Caco-2 (cell line): ENCODE results near the gene FGF3. TPM values are rescaled to one million over a fixed set of nuclear protein-coding genes. Genes with fewer than 3 reads are reported as not detected.

Experiments
- BruUV-seq: library from RNA; stranded (reverse); fragments of 400-500 nt; replicated peaks from 2 replicates; lab custom pipeline; 2021; lab: Mats Ljungman, UMichigan
- CTCF ChIA-PET: fragments of 300-600 bp; sonication (Branson Sonifier 250); formaldehyde crosslinking; loops from one replicate; lab custom pipeline; 2022; ENCODE audit warnings: antibody characterized with exemption; lab: Charles Lee
- POLR2A ChIA-PET: fragments of 300-600 bp; sonication (Branson Sonifier 250); formaldehyde crosslinking; loops from one replicate; lab custom pipeline; 2022; ENCODE audit warnings: antibody characterized with exemption; lab: Charles Lee
- DNase-seq, 2 experiments: peaks; one replicate each; pipeline versions ENCODE4 v3.0.0 to v3.0.0-alpha.2; 2020 to 2022
- H3K27me3 ChIP-seq: replicated peaks from 2 replicates; pipeline ENCODE4 v1.6.0; 2011; ENCODE audit warnings: low read length; ENCODE audit not compliant: control insufficient read depth, insufficient read depth
- H3K36me3 ChIP-seq: 2 replicates; pipeline ENCODE4 v1.5.1; 2011; ENCODE audit warnings: low read length; ENCODE audit not compliant: control insufficient read depth, insufficient read depth
- H3K4me1 ChIP-seq: fragments of 250-450 bp; sonication (Bioruptor Pico); 2 replicates; pipeline ENCODE4 v1.5.1; 2020; ENCODE audit warnings: mild to moderate bottlenecking
- H3K4me3 ChIP-seq: 2 replicates; pipeline ENCODE4 v1.5.1; 2011; ENCODE audit warnings: low read depth, mild to moderate bottlenecking, control low read depth, low read length
- H3K9me3 ChIP-seq: fragments of 250-450 bp; sonication (Bioruptor Pico); 2 replicates; pipeline ENCODE4 v1.5.1; 2020; ENCODE audit warnings: mild to moderate bottlenecking, moderate library complexity
- H3K27ac Mint-ChIP-seq: one replicate; pipeline ENCODE4 v1.8.0; 2022; ENCODE audit warnings: mixed read lengths; ENCODE audit not compliant: unreplicated experiment
- H3K27me3 Mint-ChIP-seq: one replicate; pipeline ENCODE4 v1.8.0; 2022; ENCODE audit warnings: mixed read lengths; ENCODE audit not compliant: insufficient read depth, unreplicated experiment
- H3K36me3 Mint-ChIP-seq: one replicate; pipeline ENCODE4 v1.8.0; 2022; ENCODE audit warnings: mild to moderate bottlenecking, mixed read lengths; ENCODE audit not compliant: insufficient read depth, unreplicated experiment
- H3K4me1 Mint-ChIP-seq: one replicate; pipeline ENCODE4 v1.8.0; 2022; ENCODE audit warnings: low read depth, mixed read lengths; ENCODE audit not compliant: unreplicated experiment
- H3K4me3 Mint-ChIP-seq: one replicate; pipeline ENCODE4 v1.8.0; 2022; ENCODE audit warnings: mild to moderate bottlenecking, moderate library complexity, mixed read lengths; ENCODE audit not compliant: unreplicated experiment
- H3K9me3 Mint-ChIP-seq: one replicate; pipeline ENCODE4 v1.8.0; 2022; ENCODE audit warnings: mixed read lengths; ENCODE audit not compliant: unreplicated experiment
- intact Hi-C: fragments of 100-400 bp; cut with micrococcal nuclease; formaldehyde crosslinking; loops from one replicate; pipeline ENCODE4 v1.10.0; 2022; ENCODE audit not compliant: unreplicated experiment
- total RNA-seq: library from RNA; stranded (reverse); gene quantifications from 2 replicates; pipeline ENCODE4 v1.2.3, GENCODE V29; 2022
- TF ChIP-seq, protein P1 (sequence below), 2 experiments: fragments of 200-600 bp in 1 of 2; IDR thresholded peaks; 1 replicate in 1 of 2; 2 replicates in 1 of 2; pipeline versions ENCODE4 v1.5.1 to v1.8.0; 2011 to 2022; ENCODE audit warnings: antibody characterized with exemption in 1 of 2, control low read depth in 1 of 2, inconsistent platforms in 1 of 2, low read depth in 1 of 2, low read length in 1 of 2, mild to moderate bottlenecking in 1 of 2, moderate library complexity in 1 of 2; ENCODE audit not compliant: insufficient read depth in 1 of 2, severe bottlenecking in 1 of 2, unreplicated experiment in 1 of 2

The FGF3 gene
- total RNA-seq, 1 experiment from 2014 or later, result not detected

DNA sequence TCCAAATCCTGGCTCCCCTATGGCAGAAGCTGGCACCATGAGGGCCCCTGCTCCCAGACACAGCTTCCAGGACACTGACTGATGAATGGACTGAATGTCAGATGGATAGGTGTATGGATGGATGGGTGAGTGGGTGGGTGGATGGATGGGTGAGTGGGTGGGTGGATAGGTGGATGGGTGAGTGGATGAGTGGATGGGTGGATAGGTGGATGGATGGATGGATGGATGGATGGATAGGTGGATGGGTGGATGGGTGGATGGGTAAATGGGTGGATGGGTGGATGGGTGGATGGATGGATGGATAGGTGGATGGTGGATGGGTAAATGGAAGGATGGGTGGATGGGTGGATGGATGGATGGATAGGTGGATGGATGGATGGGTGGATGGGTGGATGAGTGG is 4.3 kb downstream of the FGF3 start:
- no peak for DNase-seq
- ChIA-PET CTCF (interaction anchor here (1.5 kb wide), 1 partner anchor 13 kb away, joined by 3 read pairs; no protein-coding TSS in a partner anchor), POLR2A (no interaction called here)
- Histone ChIP-seq H3K9me3 (no peaks in the 10 kb centered on the region), H3K4me1 (peaks cover 23% of the 10 kb centered on the region), H3K27me3 (peaks cover 14% of the 10 kb centered on the region), H3K36me3 (no peaks in the 10 kb centered on the region), H3K4me3 (no peak overlapping the region)
- Mint-ChIP-seq H3K36me3 (no peaks in the 10 kb centered on the region), H3K4me1 (no peaks in the 10 kb centered on the region), H3K4me3 (no peak overlapping the region), H3K27me3 (peaks cover 19% of the 10 kb centered on the region), H3K27ac (no peak overlapping the region), H3K9me3 (no peaks in the 10 kb centered on the region)
- intact Hi-C loops, result no loop called here
- TF ChIP-seq, protein P1, sequence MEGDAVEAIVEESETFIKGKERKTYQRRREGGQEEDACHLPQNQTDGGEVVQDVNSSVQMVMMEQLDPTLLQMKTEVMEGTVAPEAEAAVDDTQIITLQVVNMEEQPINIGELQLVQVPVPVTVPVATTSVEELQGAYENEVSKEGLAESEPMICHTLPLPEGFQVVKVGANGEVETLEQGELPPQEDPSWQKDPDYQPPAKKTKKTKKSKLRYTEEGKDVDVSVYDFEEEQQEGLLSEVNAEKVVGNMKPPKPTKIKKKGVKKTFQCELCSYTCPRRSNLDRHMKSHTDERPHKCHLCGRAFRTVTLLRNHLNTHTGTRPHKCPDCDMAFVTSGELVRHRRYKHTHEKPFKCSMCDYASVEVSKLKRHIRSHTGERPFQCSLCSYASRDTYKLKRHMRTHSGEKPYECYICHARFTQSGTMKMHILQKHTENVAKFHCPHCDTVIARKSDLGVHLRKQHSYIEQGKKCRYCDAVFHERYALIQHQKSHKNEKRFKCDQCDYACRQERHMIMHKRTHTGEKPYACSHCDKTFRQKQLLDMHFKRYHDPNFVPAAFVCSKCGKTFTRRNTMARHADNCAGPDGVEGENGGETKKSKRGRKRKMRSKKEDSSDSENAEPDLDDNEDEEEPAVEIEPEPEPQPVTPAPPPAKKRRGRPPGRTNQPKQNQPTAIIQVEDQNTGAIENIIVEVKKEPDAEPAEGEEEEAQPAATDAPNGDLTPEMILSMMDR (IDR thresholded peaks at IDR 0.05; ENCODE audit: insufficient read depth in 1 of 2, low read depth in 1 of 2, low read length in 1 of 2, severe bottlenecking in 1 of 2, unreplicated experiment in 1 of 2), result no peak
- BruUV-seq, result no TSS peak

DNA sequence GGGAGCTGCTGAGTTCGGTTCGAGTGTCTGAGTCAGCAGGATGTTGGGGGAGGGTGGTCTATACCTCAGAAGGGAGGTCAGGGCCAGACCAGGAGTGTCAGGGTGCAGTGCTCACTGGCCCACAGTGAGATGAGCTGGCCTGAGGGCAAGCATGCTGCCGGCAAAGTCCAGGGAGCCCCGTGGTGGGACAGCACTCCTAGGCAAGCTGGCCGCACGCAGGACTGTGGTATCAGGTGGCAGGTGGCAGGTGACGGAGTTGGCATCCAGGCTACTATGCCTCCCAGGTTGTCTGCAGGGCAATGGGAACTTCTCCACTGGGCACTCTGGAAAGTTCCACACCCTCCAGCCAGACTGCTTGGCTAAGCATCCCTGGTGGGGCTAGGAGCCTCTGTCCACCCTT is 4.8 kb downstream of the FGF3 start:
- Mint-ChIP-seq H3K27ac (no peak overlapping the region), H3K9me3 (no peaks in the 10 kb centered on the region), H3K36me3 (no peaks in the 10 kb centered on the region), H3K27me3 (peaks cover 16% of the 10 kb centered on the region), H3K4me1 (no peaks in the 10 kb centered on the region), H3K4me3 (no peak overlapping the region)
- BruUV-seq, result no TSS peak
- intact Hi-C loops, result no loop called here
- TF ChIP-seq, protein P1 (IDR thresholded peaks at IDR 0.05; ENCODE audit: insufficient read depth in 1 of 2, low read depth in 1 of 2, low read length in 1 of 2, severe bottlenecking in 1 of 2, unreplicated experiment in 1 of 2), result no peak
- POLR2A ChIA-PET, result no interaction called here
- DNase-seq, result no peak
- no peak overlapping the region for H3K4me3 ChIP-seq
- H3K9me3 ChIP-seq, result no peaks in the 10 kb centered on the region
- CTCF ChIA-PET, result no interaction called here
- no peaks in the 10 kb centered on the region for H3K36me3 ChIP-seq
- peaks cover 14% of the 10 kb centered on the region for H3K27me3 ChIP-seq
- H3K4me1 ChIP-seq, result peaks cover 23% of the 10 kb centered on the region

DNA sequence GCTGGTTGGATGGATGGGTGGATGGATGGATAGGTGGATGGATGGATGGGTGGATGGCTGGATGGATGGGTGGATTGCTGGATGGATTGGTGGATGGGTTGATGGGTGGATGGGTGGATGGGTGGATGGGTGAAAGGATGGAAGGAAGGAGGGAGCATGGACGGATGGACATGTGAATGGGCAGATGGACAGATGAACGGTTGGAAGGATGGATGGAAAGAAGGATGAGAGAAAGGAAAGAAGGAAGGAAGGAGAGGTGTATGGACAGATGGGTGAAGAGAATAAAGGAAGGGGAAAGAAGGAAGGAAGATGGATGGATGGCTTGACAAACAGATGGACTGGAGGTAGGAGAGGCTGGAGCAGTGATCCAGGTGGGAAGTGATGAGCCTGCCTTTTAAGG is 5.4 kb downstream of the FGF3 start:
- Mint-ChIP-seq H3K27ac (no peak overlapping the region), H3K9me3 (no peaks in the 10 kb centered on the region), H3K4me1 (no peaks in the 10 kb centered on the region), H3K4me3 (no peak overlapping the region), H3K27me3 (peaks cover 16% of the 10 kb centered on the region), H3K36me3 (no peaks in the 10 kb centered on the region)
- intact Hi-C loops, result no loop called here
- no peak overlapping the region for H3K4me3 ChIP-seq
- ChIA-PET POLR2A (no interaction called here), CTCF (no interaction called here)
- no peaks in the 10 kb centered on the region for H3K36me3 ChIP-seq
- peaks cover 13% of the 10 kb centered on the region for H3K27me3 ChIP-seq
- peaks cover 23% of the 10 kb centered on the region for H3K4me1 ChIP-seq
- no peak for DNase-seq
- no TSS peak for BruUV-seq
- TF ChIP-seq, protein P1 (IDR thresholded peaks at IDR 0.05; ENCODE audit: insufficient read depth in 1 of 2, low read depth in 1 of 2, low read length in 1 of 2, severe bottlenecking in 1 of 2, unreplicated experiment in 1 of 2), result no peak
- H3K9me3 ChIP-seq, result no peaks in the 10 kb centered on the region
